ENCODE data around the gene ANKH.

ANKH gene

GRCh38 chr5:14855366-14855765, 16.2 kb downstream of the ANKH start:
- DNase-seq (ENCODE audit: low read depth, low spot score), result no peak
- Histone ChIP-seq H3K9ac (ENCODE audit: insufficient read length) (no peak overlapping the region), H3K4me3 (no peak overlapping the region), H3K9me3 (ENCODE audit: low read depth, low read length) (no peaks in the 10 kb centered on the region), H3K27ac (no peak overlapping the region), H3K36me3 (ENCODE audit: insufficient read depth, low read length) (no peaks in the 10 kb centered on the region)
- TF ChIP-seq EZH2 (IDR thresholded peaks at IDR 0.05), result no peak
- no peak for TF ChIP-seq FOXP2 (optimal IDR thresholded peaks at IDR 0.05; ENCODE audit: control extremely low read depth, extremely low read length, insufficient read depth)
- no peak for TF ChIP-seq POLR2AphosphoS5 (IDR thresholded peaks at IDR 0.05; ENCODE audit: borderline replicate concordance, low read depth, low read length)

- Histone ChIP-seq H3K4me3 (no peak overlapping the region), H3K36me3 (ENCODE audit: insufficient read depth, low read length) (no peaks in the 10 kb centered on the region), H3K9me3 (ENCODE audit: low read depth, low read length) (no peaks in the 10 kb centered on the region), H3K9ac (ENCODE audit: insufficient read length) (no peak overlapping the region), H3K27ac (no peak overlapping the region)
- TF ChIP-seq POLR2AphosphoS5 (IDR thresholded peaks at IDR 0.05; ENCODE audit: borderline replicate concordance, low read depth, low read length) (no peak), EZH2 (IDR thresholded peaks at IDR 0.05) (no peak), FOXP2 (optimal IDR thresholded peaks at IDR 0.05; ENCODE audit: control extremely low read depth, extremely low read length, insufficient read depth) (no peak)
- no peak for DNase-seq (ENCODE audit: low read depth, low spot score)
These were observed 16.8 kb downstream of the ANKH start for GRCh38 chr5:14854799-14855198.

- no peak overlapping the region for H3K4me3 ChIP-seq
- H3K9me3 ChIP-seq (ENCODE audit: low read depth, low read length), result no peaks in the 10 kb centered on the region
- DNase-seq (ENCODE audit: low read depth, low spot score), result no peak
- no peak overlapping the region for H3K9ac ChIP-seq (ENCODE audit: insufficient read length)
- H3K36me3 ChIP-seq (ENCODE audit: insufficient read depth, low read length), result no peaks in the 10 kb centered on the region
- H3K27ac ChIP-seq, result no peak overlapping the region
- TF ChIP-seq EZH2 (IDR thresholded peaks at IDR 0.05) (no peak), FOXP2 (optimal IDR thresholded peaks at IDR 0.05; ENCODE audit: control extremely low read depth, extremely low read length, insufficient read depth) (no peak), POLR2AphosphoS5 (IDR thresholded peaks at IDR 0.05; ENCODE audit: borderline replicate concordance, low read depth, low read length) (no peak)
These were observed 17.9 kb downstream of the ANKH start for GRCh38 chr5:14853685-14854084.

GRCh38 chr5:14852779-14853178, 18.8 kb downstream of the ANKH start:
- no peak for TF ChIP-seq POLR2AphosphoS5 (IDR thresholded peaks at IDR 0.05; ENCODE audit: borderline replicate concordance, low read depth, low read length)
- TF ChIP-seq FOXP2 (optimal IDR thresholded peaks at IDR 0.05; ENCODE audit: control extremely low read depth, extremely low read length, insufficient read depth), result no peak
- TF ChIP-seq EZH2 (IDR thresholded peaks at IDR 0.05), result no peak
- no peak overlapping the region for H3K9ac ChIP-seq (ENCODE audit: insufficient read length)
- H3K9me3 ChIP-seq (ENCODE audit: low read depth, low read length), result no peaks in the 10 kb centered on the region
- no peak overlapping the region for H3K27ac ChIP-seq
- H3K36me3 ChIP-seq (ENCODE audit: insufficient read depth, low read length), result no peaks in the 10 kb centered on the region
- no peak for DNase-seq (ENCODE audit: low read depth, low spot score)
- no peak overlapping the region for H3K4me3 ChIP-seq

- TF ChIP-seq EZH2 (IDR thresholded peaks at IDR 0.05) (no peak), FOXP2 (optimal IDR thresholded peaks at IDR 0.05; ENCODE audit: control extremely low read depth, extremely low read length, insufficient read depth) (no peak), POLR2AphosphoS5 (IDR thresholded peaks at IDR 0.05; ENCODE audit: borderline replicate concordance, low read depth, low read length) (no peak)
- Histone ChIP-seq H3K9me3 (ENCODE audit: low read depth, low read length) (no peaks in the 10 kb centered on the region), H3K9ac (ENCODE audit: insufficient read length) (no peak overlapping the region), H3K36me3 (ENCODE audit: insufficient read depth, low read length) (no peaks in the 10 kb centered on the region), H3K27ac (no peak overlapping the region), H3K4me3 (no peak overlapping the region)
- DNase-seq (ENCODE audit: low read depth, low spot score), result no peak
These were observed 19.5 kb downstream of the ANKH start for GRCh38 chr5:14851999-14852526.

- Histone ChIP-seq H3K9me3 (ENCODE audit: low read depth, low read length) (no peaks in the 10 kb centered on the region), H3K27ac (no peak overlapping the region), H3K9ac (ENCODE audit: insufficient read length) (no peak overlapping the region), H3K36me3 (ENCODE audit: insufficient read depth, low read length) (no peaks in the 10 kb centered on the region), H3K4me3 (no peak overlapping the region)
- no peak for DNase-seq (ENCODE audit: low read depth, low spot score)
- TF ChIP-seq FOXP2 (optimal IDR thresholded peaks at IDR 0.05; ENCODE audit: control extremely low read depth, extremely low read length, insufficient read depth) (no peak), EZH2 (IDR thresholded peaks at IDR 0.05) (no peak), POLR2AphosphoS5 (IDR thresholded peaks at IDR 0.05; ENCODE audit: borderline replicate concordance, low read depth, low read length) (no peak)
These were observed 20.0 kb downstream of the ANKH start for GRCh38 chr5:14851597-14851996.

GRCh38 chr5:14851050-14851419, 20.5 kb downstream of the ANKH start:
- Histone ChIP-seq H3K27ac (no peak overlapping the region), H3K36me3 (ENCODE audit: insufficient read depth, low read length) (no peaks in the 10 kb centered on the region), H3K4me3 (no peak overlapping the region), H3K9ac (ENCODE audit: insufficient read length) (no peak overlapping the region), H3K9me3 (ENCODE audit: low read depth, low read length) (no peaks in the 10 kb centered on the region)
- TF ChIP-seq FOXP2 (optimal IDR thresholded peaks at IDR 0.05; ENCODE audit: control extremely low read depth, extremely low read length, insufficient read depth) (no peak), EZH2 (IDR thresholded peaks at IDR 0.05) (no peak), POLR2AphosphoS5 (IDR thresholded peaks at IDR 0.05; ENCODE audit: borderline replicate concordance, low read depth, low read length) (no peak)
- no peak for DNase-seq (ENCODE audit: low read depth, low spot score)

- DNase-seq (ENCODE audit: low read depth, low spot score), result no peak
- H3K36me3 ChIP-seq (ENCODE audit: insufficient read depth, low read length), result no peaks in the 10 kb centered on the region
- no peak overlapping the region for H3K4me3 ChIP-seq
- no peak overlapping the region for H3K9ac ChIP-seq (ENCODE audit: insufficient read length)
- H3K9me3 ChIP-seq (ENCODE audit: low read depth, low read length), result no peaks in the 10 kb centered on the region
- TF ChIP-seq FOXP2 (optimal IDR thresholded peaks at IDR 0.05; ENCODE audit: control extremely low read depth, extremely low read length, insufficient read depth) (no peak), POLR2AphosphoS5 (IDR thresholded peaks at IDR 0.05; ENCODE audit: borderline replicate concordance, low read depth, low read length) (no peak), EZH2 (IDR thresholded peaks at IDR 0.05) (no peak)
- no peak overlapping the region for H3K27ac ChIP-seq
These were observed 21.0 kb downstream of the ANKH start for GRCh38 chr5:14850419-14851049.

Data from SK-N-MC (cell line).